Renal pelvis (tissue), 4 donors: ENCODE measurements around the gene GPHB5. TPM values are rescaled to one million over a fixed set of nuclear protein-coding genes. Genes with fewer than 3 reads are reported as not detected.

ENCODE experiments used
- DNase-seq: peaks from one replicate; pipeline ENCODE4 v3.0.0-alpha.2; 2013
- polyA plus RNA-seq, 3 donors: library from polyadenylated mRNA; unstranded; fragments of 120-200 nt; gene quantifications; one replicate each; pipeline ENCODE4 v1.2.1, GENCODE V29; 2013; ENCODE audit not compliant: insufficient read length in 3 of 3

The GPHB5 gene
- polyA plus RNA-seq, 3 donors = not detected

DNA sequence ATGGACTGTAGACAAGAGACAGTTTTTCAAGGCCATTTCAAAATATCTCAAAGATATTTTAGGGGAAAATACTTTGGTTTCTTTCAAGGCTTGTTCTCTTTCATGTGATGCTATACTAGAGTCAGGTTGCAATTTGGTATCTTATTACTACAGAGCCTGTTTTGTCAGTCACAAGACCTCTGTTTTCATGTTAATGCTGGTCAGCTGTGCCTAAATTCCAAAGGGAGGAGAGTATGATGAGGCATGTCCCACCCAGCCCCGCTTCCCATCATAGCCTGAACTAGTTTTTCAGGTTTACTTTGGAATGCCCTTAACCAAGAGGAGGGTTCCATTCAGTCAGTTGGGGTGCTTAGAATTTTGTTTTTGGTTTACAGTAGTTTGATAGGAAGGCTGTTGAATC lies 52.6 kb downstream of the GPHB5 start:
- no peak for DNase-seq

Other genes starting within 250 kb of the GPHB5 start
- gene RHOJ, start 114.5 kb downstream of the GPHB5 start, polyA plus RNA-seq = 10 to 100 TPM; 19.9 to 21.0 (median 20.0) TPM
- gene PPP2R5E, start 224.4 kb upstream of the GPHB5 start, polyA plus RNA-seq = 10 to 100 TPM; 34.5 to 35.3 (median 34.7) TPM